ENCODE measurements around the gene DMD.
"Not testable (repeated sequence)": the region's sequence is repeated elsewhere in the genome, so short reads cannot be mapped to it uniquely, and the experiment has no call there.

Gene DMD

DNA sequence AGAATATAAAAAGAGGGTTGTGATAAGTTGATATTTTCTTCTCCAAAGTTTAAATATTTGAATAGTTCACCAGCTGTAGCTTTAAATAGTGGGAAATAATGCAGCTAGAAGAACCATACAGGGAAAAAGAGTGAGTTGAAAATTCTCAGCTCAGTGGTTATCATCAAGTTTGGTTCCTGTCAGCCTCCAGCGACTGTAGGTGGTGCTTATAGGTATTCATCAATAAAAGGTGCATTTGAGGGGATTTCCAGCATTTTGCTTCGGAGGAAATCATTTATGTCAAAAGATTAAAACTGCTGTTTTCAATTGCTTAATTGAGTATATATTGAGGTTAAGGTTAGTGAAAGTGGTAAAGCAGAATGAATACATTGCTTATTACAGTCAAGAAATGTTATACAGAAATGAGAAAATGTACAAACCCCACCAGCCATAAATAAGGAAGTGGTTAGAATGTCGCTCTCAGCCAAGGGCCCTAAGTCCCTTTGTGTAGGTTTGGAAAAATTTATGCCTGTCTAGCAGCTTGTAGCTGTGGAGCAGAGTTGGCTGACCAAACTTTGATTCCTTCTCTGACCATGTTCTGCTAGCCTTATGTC lies 1606.6 kb downstream of the DMD start:
- DNase-seq (ENCODE audit: low spot score): no peak

DNA sequence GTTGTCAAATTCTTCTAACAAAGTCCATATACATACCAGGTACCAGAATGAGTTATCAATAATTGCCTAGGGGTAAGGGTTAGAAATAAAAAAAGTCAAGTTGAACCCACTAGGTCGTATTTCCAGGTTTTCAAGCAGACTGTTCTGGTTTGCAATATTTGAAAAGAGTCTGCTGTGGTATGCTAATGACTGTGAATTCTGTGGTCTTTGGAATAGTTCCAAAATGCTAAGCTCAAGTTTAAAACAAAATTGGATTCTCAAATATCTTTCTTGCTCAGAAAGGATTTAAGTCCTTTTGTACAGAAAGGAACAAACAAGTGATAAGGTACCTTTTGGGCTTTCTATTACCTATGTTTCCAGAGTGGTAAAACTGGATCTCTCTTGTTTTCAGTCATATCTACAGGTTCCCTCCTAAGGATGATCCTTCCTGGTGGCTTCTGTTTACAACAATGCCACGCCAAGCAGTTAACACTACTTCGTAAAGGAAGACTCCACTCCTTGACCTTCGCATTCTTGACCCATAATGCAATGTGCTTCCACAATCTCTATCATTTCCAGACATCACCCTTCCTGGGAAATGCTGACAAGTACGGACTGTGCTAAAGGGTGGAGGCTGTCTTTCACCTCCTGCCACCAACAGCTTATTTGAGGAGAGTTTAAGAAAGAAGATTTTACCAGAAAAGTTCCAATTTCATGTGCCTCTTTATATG lies 1607.8 kb downstream of the DMD start:
- no peak for DNase-seq (ENCODE audit: low spot score)

DNA sequence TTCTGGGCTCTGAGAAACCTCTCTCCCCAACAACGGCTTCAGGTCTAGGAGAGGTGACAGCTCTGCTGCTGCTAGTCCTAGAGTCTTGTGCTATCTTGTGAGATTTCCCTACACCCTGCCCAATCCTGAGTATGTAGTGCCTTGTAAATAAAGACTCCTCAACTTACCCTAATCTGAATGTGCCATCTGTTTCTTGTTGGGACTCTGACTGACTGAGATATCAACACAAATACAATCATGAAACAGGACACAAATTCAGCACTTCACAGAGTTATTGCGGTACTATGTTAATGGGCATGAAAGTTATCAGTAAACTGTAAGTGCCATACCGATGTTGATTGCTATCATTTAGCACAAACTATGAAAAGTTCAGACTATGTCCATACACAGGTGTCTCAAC lies 1610.5 kb downstream of the DMD start:
- no peak for DNase-seq (ENCODE audit: low spot score)

DNA sequence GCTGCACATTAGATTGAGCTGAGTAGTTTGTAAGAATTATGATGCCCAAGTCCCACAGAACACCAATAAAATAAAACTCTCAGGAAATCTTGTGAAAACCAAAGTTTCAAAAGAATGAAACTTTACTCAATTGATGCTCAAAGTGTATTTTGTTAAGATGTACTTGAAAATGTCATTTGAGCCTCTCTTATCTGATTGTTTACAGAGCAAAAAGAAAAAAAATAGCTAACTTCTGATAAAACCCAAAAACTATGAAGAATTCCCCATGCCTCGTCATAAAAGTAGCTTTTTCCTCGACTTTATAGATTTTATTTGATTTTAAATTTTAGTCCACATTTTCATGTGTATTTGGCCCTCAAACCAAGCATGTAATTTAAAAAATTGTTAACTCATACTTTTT lies 1618.0 kb downstream of the DMD start:
- DNase-seq (ENCODE audit: low spot score): no peak

DNA sequence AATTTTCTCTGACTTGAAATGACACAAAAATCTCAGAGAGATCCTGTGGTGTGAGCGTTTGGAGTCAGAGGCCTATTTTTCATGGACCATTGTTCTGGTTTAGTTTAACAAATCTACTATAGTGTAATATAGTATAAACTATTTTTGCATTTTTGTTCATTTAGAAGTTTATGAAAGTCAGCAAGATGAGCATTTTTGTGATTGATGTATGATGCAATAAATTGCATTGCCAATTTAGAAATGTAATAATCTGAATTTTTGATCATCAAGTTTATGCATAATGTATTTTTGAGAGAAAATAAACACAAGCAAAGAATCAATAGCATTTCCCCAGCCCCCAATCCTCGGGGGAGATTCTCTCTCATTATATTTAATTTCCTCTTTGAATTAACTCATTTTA lies 1620.0 kb downstream of the DMD start:
- no peak for DNase-seq (ENCODE audit: low spot score)

DNA sequence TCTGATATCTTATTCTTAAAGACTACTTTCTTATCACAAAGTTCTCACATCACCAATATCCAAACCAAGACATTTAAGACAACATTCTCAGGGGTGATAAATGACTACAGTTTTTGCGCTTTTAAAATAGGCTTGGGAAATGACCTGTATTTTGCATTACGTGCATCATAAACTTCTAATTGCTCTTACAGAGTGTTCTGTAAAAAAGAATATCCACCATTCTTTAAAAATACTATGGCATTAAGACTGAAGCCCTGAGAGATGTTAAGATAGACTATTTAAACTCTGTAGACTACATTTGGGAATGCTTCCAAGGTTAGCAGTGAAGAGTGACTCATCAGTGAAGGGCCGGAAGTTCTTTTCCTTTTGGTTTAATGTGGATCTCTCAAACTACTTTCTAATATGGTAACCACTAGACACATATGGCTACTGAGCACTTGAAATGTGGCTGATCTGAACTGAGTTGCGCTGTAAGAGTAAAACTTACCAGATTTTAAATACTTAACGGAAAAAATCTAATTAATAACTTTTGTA lies 1620.7 kb downstream of the DMD start:
- DNase-seq (ENCODE audit: low spot score): no peak

DNA sequence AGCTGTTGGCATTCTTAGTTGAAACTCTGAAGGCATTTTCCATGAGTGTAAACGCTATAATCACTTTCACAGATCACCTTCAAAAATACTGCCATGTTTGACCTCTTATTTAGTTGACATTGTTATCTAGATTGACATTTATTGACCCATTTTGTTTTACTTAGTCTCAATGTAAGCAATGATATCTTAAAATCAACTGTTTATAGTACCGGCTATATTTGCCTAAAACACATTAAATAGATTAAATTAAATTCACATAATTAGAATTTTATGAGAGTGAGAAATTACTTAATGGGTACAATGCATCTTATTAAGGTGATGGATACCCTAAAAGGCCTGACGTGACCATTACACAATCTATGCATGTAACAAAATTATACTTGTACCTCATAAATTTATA lies 1621.8 kb downstream of the DMD start:
- no peak for DNase-seq (ENCODE audit: low spot score)

DNA sequence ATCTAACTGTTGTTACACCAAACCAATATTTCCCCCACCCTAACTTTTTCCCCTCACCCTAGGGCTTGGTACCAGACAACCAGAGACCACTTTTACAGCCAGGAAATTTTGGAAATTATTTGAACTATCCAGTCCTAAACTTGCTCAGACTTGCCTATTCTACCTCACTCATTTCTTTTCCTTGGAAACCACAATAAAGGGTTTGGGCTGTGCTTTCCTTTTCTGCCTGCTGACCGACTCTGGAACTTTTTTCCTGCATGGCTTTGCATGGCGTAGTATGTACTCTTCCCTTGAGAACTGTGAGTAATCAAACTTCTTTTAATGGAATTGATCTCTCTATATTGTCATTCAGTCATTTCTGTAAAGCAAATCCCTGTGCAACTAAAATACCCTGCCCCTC lies 1623.0 kb downstream of the DMD start:
- DNase-seq (ENCODE audit: low spot score): no peak

DNA sequence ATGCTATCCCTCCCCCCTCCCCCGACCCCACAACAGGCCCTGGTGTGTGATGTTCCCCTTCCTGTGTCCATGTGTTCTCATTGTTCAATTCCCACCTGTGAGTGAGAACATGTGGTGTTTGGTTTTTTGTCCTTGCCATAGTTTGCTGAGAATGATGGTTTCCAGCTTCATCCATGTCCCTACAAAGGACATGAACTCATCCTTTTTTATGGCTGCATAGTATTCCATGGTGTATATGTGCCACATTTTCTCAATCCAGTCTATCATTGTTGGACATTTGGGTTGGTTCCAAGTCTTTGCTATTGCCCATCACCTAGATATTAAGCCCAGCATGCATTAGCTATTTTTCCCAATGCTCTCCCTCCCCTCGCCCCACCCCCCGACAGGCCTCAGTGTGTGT lies 1627.5 kb downstream of the DMD start:
- DNase-seq (ENCODE audit: low spot score): not testable (repeated sequence)

DNA sequence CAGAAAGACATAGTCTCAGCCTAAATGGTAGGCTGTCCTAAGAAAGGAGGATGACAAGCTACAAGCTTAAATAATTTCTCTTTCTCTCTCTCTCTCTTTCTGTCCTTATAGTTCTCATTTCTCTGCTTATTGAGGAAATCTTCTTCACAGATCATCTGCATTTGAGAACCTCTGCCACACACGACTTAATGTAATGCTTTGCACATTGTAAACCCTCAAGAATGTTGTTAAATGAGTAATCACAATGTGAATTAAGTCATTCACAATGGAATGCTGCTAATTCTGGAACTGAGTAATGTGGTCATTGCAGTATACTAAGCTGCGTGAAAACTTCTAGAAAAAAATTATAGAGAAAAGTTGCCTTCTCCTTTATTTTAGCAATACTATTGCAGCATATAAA lies 1630.6 kb downstream of the DMD start:
- DNase-seq (ENCODE audit: low spot score): no peak

DNA sequence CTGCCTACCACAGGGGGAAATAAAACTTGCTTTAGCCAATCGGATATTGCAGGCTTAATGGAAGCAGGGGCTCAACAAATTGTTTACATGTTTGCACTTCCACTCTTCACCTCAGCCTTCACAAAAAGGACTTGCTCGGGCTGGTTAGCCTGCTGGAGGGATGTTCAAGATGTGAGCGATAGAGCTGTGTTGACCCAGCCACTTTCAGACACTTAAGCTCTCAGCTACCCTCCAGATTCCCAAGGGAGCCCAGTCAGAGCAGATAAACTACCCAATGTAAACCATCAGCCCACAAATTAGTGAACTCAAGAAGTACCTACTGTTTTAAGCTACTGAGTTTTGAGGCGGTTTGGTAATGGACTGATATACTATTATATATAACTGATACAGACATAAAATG lies 1631.1 kb downstream of the DMD start:
- peak; percentile 71 for DNase-seq (ENCODE audit: low spot score)

DNA sequence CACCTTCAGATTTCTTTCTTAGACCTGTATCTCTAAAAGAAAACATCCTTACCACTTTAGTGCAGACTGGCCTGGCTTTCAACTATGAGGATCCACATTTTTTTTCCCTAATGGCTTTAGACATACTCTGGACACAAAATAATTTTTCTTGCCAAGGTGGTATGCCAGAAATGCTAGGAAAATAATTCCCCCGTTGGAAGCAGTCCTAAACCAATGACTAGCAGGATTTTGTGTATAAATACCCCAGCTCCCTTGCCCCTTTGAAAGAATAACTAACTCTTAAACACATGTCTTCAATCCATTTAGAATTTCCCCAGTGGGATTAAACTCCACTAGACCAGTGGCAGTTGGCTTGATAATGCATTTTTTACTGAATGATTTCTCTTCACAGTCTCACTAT lies 1639.0 kb downstream of the DMD start:
- DNase-seq (ENCODE audit: low spot score): no peak

DNA sequence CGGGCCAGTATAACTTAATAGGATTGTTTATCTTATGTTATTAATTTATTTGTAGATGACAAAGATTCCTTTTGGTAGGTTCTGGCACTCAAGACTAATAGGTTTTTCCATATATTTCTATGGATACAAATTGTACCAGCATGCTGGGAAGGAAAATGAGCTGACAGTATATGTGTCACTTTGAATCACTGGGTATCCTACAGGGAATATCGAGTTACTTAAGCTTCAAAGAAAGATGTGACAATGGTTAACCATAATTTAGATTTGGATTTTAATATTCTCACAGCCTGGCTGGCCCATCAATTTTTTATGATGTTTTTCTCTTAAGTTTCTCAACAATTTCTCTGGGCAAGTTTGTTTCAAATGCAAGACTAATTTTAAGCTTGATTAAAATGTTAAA lies 1640.7 kb downstream of the DMD start:
- DNase-seq (ENCODE audit: low spot score): no peak

DNA sequence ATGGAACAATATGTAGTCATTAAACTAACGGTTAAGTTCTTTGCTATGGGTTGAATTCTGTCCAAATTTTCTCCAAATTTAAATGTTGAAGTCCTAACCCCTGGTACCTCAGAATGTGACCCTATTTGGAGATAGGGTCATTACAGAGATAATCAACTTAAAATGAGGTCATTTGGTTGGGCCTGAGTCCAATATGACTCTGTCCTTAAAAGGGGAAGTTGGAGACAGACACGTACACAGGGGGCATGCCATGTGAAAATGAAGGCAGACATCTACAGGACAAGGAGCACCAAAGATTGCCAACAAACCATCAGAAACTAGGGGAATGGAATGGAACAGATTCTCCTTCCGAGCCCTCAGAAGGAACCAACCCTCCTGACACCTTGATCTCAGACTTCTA lies 1647.6 kb downstream of the DMD start:
- DNase-seq (ENCODE audit: low spot score): no peak

DNA sequence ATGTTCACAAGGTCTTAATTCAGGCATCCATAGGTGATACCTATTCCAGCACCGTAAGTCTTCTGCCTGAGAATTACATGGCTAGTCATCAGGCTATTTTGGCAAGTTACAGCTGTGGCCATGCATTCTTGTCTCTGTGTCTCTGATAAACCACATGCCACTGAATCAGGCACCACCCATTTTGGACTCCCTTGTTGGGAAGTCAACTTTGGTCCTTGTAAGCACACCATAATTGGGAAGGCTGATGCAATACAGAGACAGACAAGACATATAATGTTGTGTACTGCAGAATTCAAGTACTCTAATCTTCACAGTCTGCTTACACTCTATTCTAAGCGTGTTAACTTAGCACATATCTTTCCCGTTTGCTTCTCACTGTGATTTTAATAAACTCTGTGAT lies 1655.8 kb downstream of the DMD start:
- no peak for DNase-seq (ENCODE audit: low spot score)

DNA sequence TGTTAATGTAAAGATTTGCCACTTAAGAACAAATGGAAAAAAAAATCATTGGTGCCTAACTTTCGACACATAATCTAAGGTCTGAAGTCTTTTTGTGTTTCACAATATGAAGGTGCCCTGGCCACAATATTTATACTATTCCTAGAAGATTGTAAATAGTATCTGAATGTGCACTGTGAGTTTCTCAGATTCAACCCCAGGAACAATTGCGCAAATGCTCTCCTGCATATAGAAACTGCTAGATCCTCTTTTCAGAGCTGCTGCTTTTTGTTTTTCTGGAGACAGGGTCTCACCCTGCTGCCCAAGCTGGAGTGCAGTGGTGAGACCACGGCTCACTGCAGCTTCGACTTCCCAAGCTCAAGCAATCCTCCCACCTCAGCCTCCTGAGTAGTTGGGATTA lies 1659.4 kb downstream of the DMD start:
- no peak for DNase-seq (ENCODE audit: low spot score)

DNA sequence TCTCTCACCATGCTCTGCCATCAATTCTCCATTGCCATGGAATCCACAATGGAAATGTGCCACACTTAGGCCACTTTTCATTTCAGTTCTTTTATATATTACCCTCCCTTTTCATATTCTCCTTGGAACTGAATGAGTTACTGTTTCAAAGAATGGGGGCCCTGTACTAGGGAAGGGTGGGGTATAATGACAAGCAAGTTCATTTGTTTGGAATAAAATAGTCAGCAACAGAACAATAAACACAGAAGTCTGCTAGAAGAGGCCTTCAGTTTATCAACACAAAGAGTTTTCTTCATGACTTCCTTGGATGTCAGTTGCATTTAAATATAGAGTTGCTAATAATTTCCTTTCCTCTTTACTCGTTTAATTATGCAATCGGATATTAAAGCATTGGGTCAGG lies 1661.2 kb downstream of the DMD start:
- no peak for DNase-seq (ENCODE audit: low spot score)

DNA sequence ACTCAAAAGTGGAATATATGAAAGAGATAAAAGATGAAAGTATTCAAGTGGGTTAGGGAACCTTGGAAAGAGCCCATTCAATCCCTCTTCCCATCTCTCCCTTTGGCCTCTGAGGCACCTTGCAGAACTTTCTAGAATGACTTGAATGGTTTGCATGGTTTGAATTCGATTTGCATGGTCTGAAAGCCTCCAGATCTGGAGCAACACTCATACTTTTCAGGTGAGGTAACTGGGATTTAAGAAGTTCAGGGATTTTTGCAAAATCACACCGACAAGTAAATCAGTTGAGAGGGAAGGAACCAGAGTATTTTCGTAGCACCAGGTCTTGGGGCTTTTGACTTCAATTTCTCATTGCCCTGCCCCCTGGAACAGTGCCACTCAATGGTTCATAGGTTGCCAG lies 1663.5 kb downstream of the DMD start:
- DNase-seq (ENCODE audit: low spot score): no peak

DNA sequence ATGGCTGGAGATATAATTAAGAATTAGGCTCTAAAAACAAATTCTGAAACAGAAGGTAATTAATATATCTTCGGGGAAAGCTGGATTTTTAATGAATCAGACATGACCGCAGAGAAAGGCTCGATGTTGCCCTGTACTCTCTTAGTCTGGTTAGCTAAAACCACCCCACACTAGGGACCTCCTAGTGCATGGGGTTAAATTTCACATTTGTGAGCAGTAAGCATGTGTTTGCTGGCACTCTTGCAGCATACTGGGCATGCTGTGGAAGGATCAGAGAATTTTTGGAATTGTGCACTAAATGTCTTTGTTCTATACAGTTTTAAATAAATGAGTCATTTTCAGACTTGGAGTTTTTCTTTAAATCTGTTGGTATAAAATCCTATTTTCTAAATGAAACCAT lies 1663.9 kb downstream of the DMD start:
- no peak for DNase-seq (ENCODE audit: low spot score)

DNA sequence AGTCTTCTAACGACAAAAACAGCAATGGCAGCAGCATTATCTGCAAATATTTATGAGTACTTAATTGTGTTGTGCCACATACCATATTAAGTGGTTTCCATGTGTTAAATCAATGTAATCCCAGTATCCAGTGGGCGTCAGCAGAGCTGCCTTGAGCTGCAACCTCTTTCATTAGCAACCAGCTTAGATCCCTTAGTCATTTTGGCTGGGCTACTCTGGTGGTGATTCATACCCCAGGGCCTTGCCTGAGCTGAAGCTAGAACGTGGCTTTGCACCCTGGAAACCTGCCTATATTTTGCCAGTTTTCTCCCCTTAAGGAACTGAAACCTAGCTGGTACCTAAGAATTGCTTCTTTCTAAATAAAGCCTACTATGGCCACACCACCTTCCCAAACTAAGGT lies 1665.2 kb downstream of the DMD start:
- DNase-seq (ENCODE audit: low spot score): no peak

DNA sequence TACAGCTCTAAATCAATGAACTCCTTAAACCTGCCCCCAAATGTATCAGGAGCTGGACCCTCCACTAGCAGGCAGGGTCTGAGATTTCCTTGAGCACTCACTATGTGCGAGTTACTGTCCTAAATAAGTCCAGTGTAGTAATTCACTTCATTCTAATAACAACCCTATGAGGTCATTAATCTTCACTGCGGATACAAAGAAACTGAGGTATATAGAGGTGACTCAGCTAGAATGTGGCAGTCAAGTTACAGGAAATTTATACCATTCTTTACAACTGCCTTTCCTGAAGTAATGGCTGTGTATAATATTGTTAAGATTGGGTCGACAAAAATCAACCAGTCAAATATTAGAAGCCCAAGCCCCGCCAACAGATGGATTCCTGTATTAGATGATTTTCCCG lies 1665.6 kb downstream of the DMD start:
- DNase-seq (ENCODE audit: low spot score): no peak

DNA sequence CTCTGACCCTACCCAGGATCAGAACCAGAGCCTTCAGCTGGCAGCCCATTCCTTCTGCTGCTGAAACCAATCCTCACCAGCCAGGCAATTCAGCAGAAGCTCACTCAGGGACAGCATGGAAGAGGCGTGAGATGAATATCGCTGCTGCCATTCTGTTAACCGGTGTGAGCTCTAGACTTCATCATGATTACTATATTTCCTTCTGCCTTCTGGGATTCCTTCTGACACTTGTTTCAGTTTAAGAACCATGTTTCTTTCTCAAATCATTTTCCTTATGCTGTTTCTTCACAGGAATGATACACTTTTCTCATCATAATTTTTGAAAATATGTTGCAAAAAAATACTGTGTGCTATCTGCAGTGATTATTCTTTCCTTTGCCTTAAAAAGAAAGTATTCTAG lies 1666.2 kb downstream of the DMD start:
- DNase-seq (ENCODE audit: low spot score): no peak

DNA sequence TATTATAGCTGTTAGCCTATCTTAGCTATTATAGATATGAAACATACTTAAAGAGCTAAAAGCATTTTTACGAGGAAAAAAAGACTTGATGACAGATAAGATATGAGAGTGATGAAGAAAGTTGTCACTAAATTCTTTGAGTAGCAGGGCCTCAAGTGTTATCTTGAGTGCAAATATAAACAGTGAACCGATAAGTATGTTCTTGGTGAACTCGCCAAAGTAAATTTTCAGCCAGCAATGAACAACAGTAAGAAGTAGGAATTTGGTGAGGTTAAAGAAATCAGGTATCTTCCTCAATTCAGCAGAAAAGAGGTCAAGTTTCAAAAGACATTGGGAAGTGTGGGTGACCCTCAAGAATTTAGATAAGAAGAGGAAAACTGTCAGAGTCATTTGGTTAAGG lies 1667.7 kb downstream of the DMD start:
- DNase-seq (ENCODE audit: low spot score): no peak

DNA sequence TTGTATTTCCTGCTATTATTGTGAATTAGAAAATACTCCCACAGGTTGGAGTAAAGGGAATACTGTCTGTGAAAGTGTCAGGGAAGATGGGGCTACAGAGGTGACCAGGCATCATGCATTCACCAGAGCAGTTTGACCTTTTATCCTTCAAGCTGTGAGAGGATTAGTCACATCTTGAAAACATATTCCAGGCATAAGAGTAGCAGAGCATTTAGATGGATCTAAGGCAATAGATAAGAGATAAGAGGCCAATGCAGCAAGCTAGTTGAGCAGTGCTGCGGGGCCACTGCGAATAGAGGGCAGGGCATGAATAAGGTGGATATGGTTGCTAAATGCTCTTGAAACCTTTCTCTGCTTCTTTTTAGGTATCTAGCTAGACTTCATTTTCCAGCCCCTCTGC lies 1668.8 kb downstream of the DMD start:
- peak; percentile 5 for DNase-seq (ENCODE audit: low spot score)

Measured in SK-N-DZ (cell line).